Medulla oblongata (tissue), 1 donor: ENCODE data around the gene ZDHHC8.
A peak's percentile ranks its signal among the peaks of the same experiment; 100 is the strongest.

Experiments
- DNase-seq: peaks from one replicate; pipeline ENCODE4 v3.0.0-alpha.2; 2015; ENCODE audit errors: extremely low spot score

Gene ZDHHC8

GRCh38 chr22:20131597-20131858, at the start of gene ZDHHC8:
Gene ZDHHC8 (plus strand): TSS chr22:20131804. CDS start chr22:20131948, 144 bp downstream.
- no peak for DNase-seq

GRCh38 chr22:20083157-20083890, 48.3 kb upstream of the ZDHHC8 start:
- DNase-seq = no peak

- DNase-seq = no peak
These were observed 47.6 kb upstream of the ZDHHC8 start for GRCh38 chr22:20083891-20084546.

- DNase-seq = no peak
These were observed 46.8 kb upstream of the ZDHHC8 start for GRCh38 chr22:20084547-20085413.

- DNase-seq = no peak
These were observed 46.0 kb upstream of the ZDHHC8 start for GRCh38 chr22:20085651-20086050.

GRCh38 chr22:20086101-20086599, 45.5 kb upstream of the ZDHHC8 start:
- DNase-seq = no peak

GRCh38 chr22:20086763-20087162, 44.8 kb upstream of the ZDHHC8 start:
- DNase-seq = no peak

- no peak for DNase-seq
These were observed 44.0 kb upstream of the ZDHHC8 start for GRCh38 chr22:20087319-20088262.

GRCh38 chr22:20088263-20088648, 43.3 kb upstream of the ZDHHC8 start:
- no peak for DNase-seq

- peak; percentile 26 for DNase-seq
These were observed 42.2 kb upstream of the ZDHHC8 start for GRCh38 chr22:20089226-20089976.

- DNase-seq = no peak
These were observed 41.5 kb upstream of the ZDHHC8 start for GRCh38 chr22:20089977-20090729.

- DNase-seq = no peak
These were observed 40.8 kb upstream of the ZDHHC8 start for GRCh38 chr22:20090730-20091240.

- no peak for DNase-seq
These were observed 39.7 kb upstream of the ZDHHC8 start for GRCh38 chr22:20091690-20092476.

- DNase-seq = no peak
These were observed 39.1 kb upstream of the ZDHHC8 start for GRCh38 chr22:20092477-20092854.

- peak; percentile 65 for DNase-seq
These were observed 38.0 kb upstream of the ZDHHC8 start for GRCh38 chr22:20093418-20094196.

GRCh38 chr22:20094197-20094807, 37.3 kb upstream of the ZDHHC8 start:
- no peak for DNase-seq

GRCh38 chr22:20095521-20095920, 36.1 kb upstream of the ZDHHC8 start:
- DNase-seq = no peak
